Nephron progenitor cell (in vitro differentiated cells): ENCODE data around the gene SMIM24.

Experiments
- DNase-seq: peaks from one replicate; pipeline ENCODE4 v3.0.0; 2021
- H3K27ac Mint-ChIP-seq: 2 replicates; pipeline ENCODE4 v1.8.0; 2021; ENCODE audit warnings: mild to moderate bottlenecking, moderate library complexity, mixed read lengths
- H3K27me3 Mint-ChIP-seq: 2 replicates; pipeline ENCODE4 v1.8.0; 2021; ENCODE audit warnings: mild to moderate bottlenecking, low read depth, mixed read lengths; ENCODE audit not compliant: poor library complexity
- H3K36me3 Mint-ChIP-seq: 2 replicates; pipeline ENCODE4 v1.8.0; 2021; ENCODE audit warnings: low read depth, mixed read lengths
- H3K4me1 Mint-ChIP-seq: 2 replicates; pipeline ENCODE4 v1.8.0; 2021; ENCODE audit warnings: mixed read lengths
- H3K4me3 Mint-ChIP-seq: 2 replicates; pipeline ENCODE4 v1.8.0; 2021; ENCODE audit warnings: mild to moderate bottlenecking, moderate library complexity, mixed read lengths
- H3K9me3 Mint-ChIP-seq: 2 replicates; pipeline ENCODE4 v1.8.0; 2021; ENCODE audit warnings: mild to moderate bottlenecking, moderate library complexity, mixed read lengths
- CTCF ChIP-seq: fragments of 200-600 bp; sonication (generic); IDR thresholded peaks from 2 replicates; pipeline ENCODE4 v1.5.0; 2021; ENCODE audit warnings: antibody characterized with exemption

The SMIM24 gene

GRCh38 chr19:3500429-3501101 is 20.2 kb upstream of the SMIM24 start, which contains the start of gene DOHH:
Gene DOHH, minus strand, starts transcription at chr19:3500674. Its CDS starts 3,860 bp downstream, at chr19:3496814.
- Mint-ChIP-seq H3K4me3 (peak within 1 kb of the TSS; percentile 91), H3K36me3 (peaks cover 27% of the 10 kb centered on the region), H3K27me3 (peaks cover 7% of the 10 kb centered on the region), H3K27ac (peak within 1 kb of the TSS; percentile 100), H3K9me3 (no peaks in the 10 kb centered on the region), H3K4me1 (peaks cover 24% of the 10 kb centered on the region)
- no peak for TF ChIP-seq CTCF
- DNase-seq, result peak; percentile 95

DNA sequence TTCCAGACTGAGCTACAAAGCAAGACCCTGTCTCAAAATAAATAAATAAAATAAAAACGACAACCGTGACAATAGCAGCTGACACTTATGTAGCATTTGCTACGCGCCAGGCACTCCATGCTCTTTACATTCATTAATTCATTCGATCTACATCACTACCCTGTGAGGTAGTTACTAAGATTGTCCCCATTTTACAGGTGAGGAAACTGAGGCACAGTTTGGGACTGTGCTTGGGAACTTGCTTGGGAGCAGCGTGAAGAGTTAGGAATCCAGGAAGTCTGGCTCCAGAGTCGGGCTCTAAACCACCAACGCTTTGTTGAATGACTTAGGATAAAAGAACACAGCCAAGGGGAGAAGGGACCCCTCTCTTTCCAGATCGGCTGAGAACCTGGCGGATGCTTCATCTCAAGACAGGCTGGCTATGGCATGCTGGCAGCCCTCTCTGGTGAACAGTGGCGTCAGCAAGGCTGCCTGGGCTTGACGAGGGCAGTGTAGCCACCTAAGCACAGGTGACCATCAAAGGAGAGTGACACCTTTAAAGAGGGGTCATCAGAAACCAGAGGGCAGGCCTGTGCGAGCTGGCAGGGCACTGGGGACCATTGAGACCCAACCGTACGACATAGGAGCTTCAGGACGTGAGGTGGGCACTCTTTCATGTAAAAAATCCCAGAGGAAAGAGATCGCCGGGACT is 19.6 kb upstream of the SMIM24 start:
- H3K36me3 Mint-ChIP-seq, result peaks cover 31% of the 10 kb centered on the region
- peak overlapping the region; percentile 91 for H3K4me3 Mint-ChIP-seq
- peaks cover 7% of the 10 kb centered on the region for H3K27me3 Mint-ChIP-seq
- H3K9me3 Mint-ChIP-seq, result no peaks in the 10 kb centered on the region
- no peak for DNase-seq
- TF ChIP-seq CTCF, result no peak
- peaks cover 22% of the 10 kb centered on the region for H3K4me1 Mint-ChIP-seq
- peak overlapping the region; percentile 100 for H3K27ac Mint-ChIP-seq

GRCh38 chr19:3497757-3498520 is 17.6 kb upstream of the SMIM24 start:
- DNase-seq, result no peak
- peaks cover 16% of the 10 kb centered on the region for H3K4me1 Mint-ChIP-seq
- H3K27ac Mint-ChIP-seq, result no peak overlapping the region
- H3K9me3 Mint-ChIP-seq, result no peaks in the 10 kb centered on the region
- peaks cover 31% of the 10 kb centered on the region for H3K36me3 Mint-ChIP-seq
- peaks cover 11% of the 10 kb centered on the region for H3K27me3 Mint-ChIP-seq
- peak overlapping the region; percentile 21 for H3K4me3 Mint-ChIP-seq
- TF ChIP-seq CTCF, result no peak

DNA sequence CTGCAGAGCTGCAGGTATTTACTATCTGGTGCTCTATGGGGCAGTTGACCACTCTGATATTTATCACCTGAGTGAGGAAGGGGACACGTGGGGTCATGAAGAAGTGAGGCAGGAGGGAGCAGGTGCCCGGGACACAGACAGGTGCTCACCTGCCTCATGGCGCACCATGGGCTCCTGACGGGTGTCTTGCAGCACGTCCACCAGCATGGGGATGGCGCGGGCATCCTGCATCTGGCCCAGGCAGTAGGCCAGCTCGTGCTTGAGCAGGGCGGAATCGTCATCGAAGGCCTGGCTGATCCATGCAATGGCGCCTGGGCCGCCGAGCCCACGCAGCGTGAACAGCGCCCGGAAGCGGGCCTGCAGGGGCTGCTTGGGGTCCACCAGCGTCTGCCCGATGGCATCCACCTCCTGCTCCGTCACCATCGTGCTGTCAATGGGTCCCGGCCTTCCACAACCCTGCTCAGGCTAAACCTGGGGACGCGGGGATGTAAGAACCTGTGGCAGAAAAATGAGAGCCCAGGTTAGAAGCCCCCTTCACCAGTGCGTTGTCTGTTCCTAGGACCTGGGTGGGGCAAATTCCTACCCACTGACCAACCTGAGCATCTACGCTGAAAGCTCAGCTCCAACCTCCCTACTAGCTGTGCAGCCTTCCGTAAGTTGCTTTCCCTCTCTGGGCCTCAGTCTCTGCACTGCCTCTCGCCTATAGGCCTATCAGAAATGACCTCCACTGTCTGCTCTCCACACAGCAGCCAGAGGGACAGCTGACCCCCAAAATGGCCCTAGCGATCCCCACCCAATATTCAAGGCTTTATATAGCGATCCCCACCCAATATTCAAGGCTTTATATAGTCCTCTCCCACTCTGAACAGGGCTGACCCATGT is 16.3 kb upstream of the SMIM24 start:
- no peak overlapping the region for H3K27ac Mint-ChIP-seq
- no peak overlapping the region for H3K4me3 Mint-ChIP-seq
- no peaks in the 10 kb centered on the region for H3K9me3 Mint-ChIP-seq
- peaks cover 11% of the 10 kb centered on the region for H3K27me3 Mint-ChIP-seq
- peaks cover 31% of the 10 kb centered on the region for H3K36me3 Mint-ChIP-seq
- DNase-seq, result no peak
- no peak for TF ChIP-seq CTCF
- peaks cover 16% of the 10 kb centered on the region for H3K4me1 Mint-ChIP-seq

DNA sequence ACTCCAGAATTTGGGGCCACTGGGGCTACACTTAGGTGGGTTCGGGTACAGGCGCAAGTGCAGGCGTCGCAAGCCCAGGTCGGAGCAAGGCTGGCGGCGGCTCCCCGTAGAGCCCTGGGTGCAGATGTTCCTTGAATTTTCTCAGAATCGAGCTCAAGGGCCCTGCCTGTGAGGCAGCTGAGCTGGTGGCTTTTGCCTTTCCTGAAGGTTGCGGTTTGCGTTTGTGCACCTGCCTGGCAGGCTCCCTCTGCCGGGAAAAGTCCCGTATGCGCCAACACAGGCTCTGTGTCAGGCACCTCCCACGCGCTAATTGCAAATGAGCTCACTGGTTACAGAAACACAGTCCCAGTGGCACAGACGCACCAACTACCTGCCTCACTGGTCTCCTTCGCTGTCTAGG is 14.2 kb upstream of the SMIM24 start:
- H3K36me3 Mint-ChIP-seq, result peaks cover 31% of the 10 kb centered on the region
- no peaks in the 10 kb centered on the region for H3K9me3 Mint-ChIP-seq
- H3K4me3 Mint-ChIP-seq, result no peak overlapping the region
- peaks cover 11% of the 10 kb centered on the region for H3K27me3 Mint-ChIP-seq
- no peak for TF ChIP-seq CTCF
- peaks cover 6% of the 10 kb centered on the region for H3K4me1 Mint-ChIP-seq
- H3K27ac Mint-ChIP-seq, result peak overlapping the region; percentile 51
- no peak for DNase-seq
